Mucosa of stomach (tissue), 1 donor: ENCODE measurements around the gene PHF21A.

ENCODE experiments used
- H3K27me3 ChIP-seq: one replicate; pipeline ENCODE4 v1.7.0; 2013; ENCODE audit warnings: mild to moderate bottlenecking, low read length; ENCODE audit not compliant: control insufficient read depth, insufficient read depth
- H3K36me3 ChIP-seq: one replicate; pipeline ENCODE4 v1.7.0; 2013; ENCODE audit warnings: low read length; ENCODE audit not compliant: control insufficient read depth, insufficient read depth
- H3K4me1 ChIP-seq: one replicate; pipeline ENCODE4 v1.7.0; 2013; ENCODE audit warnings: mild to moderate bottlenecking, low read length; ENCODE audit not compliant: control insufficient read depth, insufficient read depth
- H3K4me3 ChIP-seq: one replicate; pipeline ENCODE4 v1.7.0; 2013; ENCODE audit warnings: low read length
- H3K9ac ChIP-seq: one replicate; pipeline ENCODE4 v1.7.0; 2013; ENCODE audit warnings: mild to moderate bottlenecking, low read length, moderate library complexity
- H3K9me3 ChIP-seq: one replicate; pipeline ENCODE4 v1.7.0; 2013; ENCODE audit warnings: mild to moderate bottlenecking, low read length, moderate library complexity; ENCODE audit not compliant: control insufficient read depth
- donor health status: Pancreatic carcinoma.

PHF21A gene

DNA sequence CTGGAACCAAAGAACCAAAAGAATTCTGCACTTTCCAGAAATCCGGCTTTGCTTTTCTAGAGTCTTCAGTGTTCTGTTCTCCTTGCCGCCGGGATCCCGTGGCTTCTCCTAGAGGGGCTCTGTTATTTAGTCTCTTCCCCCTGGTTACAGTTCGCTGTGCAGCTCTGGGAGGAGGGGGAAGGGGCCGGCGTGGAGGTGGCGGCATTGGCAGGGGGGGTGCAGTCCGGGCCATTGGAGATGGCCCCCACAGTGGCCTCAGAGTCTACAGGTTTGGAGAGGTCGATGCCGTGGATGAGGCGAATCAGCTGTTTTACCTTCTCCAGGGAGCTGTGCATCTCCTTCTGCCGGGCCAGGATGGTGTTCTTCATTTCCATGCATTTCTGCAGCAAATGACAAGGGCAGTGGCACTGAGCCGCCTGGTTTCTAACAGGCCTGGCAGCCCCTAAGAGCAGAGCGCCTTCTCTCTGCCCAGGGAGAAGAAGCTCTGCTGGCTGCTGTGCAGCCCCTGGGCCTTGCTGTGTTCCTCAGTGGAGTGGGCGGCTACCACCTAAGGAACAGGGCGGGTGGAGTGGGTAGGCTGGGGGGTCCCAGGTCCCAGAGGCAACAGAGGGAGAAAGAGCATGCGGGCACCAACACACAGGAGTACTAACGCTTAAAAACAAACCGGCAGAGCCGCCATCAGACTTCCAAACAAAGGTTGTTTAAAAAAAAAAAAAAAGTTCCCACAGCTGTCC, 187.2 kb downstream of the PHF21A start:
- H3K4me1 ChIP-seq: peaks cover 11% of the 10 kb centered on the region
- peaks cover 12% of the 10 kb centered on the region for H3K36me3 ChIP-seq
- H3K4me3 ChIP-seq: no peak overlapping the region
- H3K9me3 ChIP-seq: no peaks in the 10 kb centered on the region
- H3K9ac ChIP-seq: no peak overlapping the region
- H3K27me3 ChIP-seq: no peaks in the 10 kb centered on the region

DNA sequence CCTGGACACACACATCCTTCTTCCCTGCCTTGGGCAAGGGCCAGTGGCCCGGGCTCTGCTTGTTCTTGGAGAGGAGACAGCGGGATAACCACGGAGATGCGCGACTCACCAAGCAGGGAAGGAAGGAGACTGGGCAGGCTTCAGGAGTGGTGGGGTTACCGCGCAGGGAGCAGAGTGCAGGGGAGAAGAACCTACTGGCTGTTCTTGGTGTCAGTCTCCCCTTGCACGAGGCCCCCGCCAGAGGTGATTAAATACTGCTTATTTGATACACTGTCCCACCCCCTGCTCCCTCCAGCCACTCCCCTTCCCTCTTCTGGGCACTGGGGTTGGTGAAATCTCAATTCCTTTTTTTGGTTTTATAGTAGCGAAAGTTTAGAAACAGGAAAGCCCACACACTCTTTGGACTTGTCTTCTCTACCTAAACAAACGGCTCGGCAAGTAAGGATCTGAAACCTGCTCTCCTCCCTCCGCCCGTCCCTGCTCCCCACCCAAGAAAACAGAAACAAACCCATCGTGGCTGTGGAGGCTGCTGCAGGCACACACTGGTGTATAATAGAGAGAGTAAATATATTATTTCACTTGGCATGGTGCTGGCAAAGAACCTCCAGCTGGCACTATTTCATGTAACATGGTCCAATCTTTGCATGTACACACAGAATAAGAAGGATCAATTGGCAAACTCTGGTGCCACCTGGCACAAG, 188.0 kb downstream of the PHF21A start:
- H3K27me3 ChIP-seq: no peaks in the 10 kb centered on the region
- no peak overlapping the region for H3K4me3 ChIP-seq
- H3K9ac ChIP-seq: no peak overlapping the region
- H3K4me1 ChIP-seq: peaks cover 11% of the 10 kb centered on the region
- H3K36me3 ChIP-seq: peaks cover 12% of the 10 kb centered on the region
- H3K9me3 ChIP-seq: no peaks in the 10 kb centered on the region

GRCh38 chr11:45932217-45932616, 189.0 kb downstream of the PHF21A start:
- Histone ChIP-seq H3K27me3 (no peaks in the 10 kb centered on the region), H3K9me3 (no peaks in the 10 kb centered on the region), H3K4me1 (peaks cover 11% of the 10 kb centered on the region), H3K9ac (no peak overlapping the region), H3K36me3 (peaks cover 8% of the 10 kb centered on the region), H3K4me3 (no peak overlapping the region)

- H3K9ac ChIP-seq: no peak overlapping the region
- peaks cover 11% of the 10 kb centered on the region for H3K4me1 ChIP-seq
- no peaks in the 10 kb centered on the region for H3K27me3 ChIP-seq
- peaks cover 8% of the 10 kb centered on the region for H3K36me3 ChIP-seq
- H3K4me3 ChIP-seq: no peak overlapping the region
- no peaks in the 10 kb centered on the region for H3K9me3 ChIP-seq
Measured at GRCh38 chr11:45931739-45932138, 189.5 kb downstream of the PHF21A start.

GRCh38 chr11:45930951-45931570, 190.2 kb downstream of the PHF21A start:
- H3K9ac ChIP-seq: no peak overlapping the region
- H3K4me1 ChIP-seq: peaks cover 11% of the 10 kb centered on the region
- no peaks in the 10 kb centered on the region for H3K9me3 ChIP-seq
- H3K36me3 ChIP-seq: peaks cover 8% of the 10 kb centered on the region
- H3K27me3 ChIP-seq: no peaks in the 10 kb centered on the region
- no peak overlapping the region for H3K4me3 ChIP-seq

- no peaks in the 10 kb centered on the region for H3K9me3 ChIP-seq
- H3K27me3 ChIP-seq: no peaks in the 10 kb centered on the region
- H3K9ac ChIP-seq: no peak overlapping the region
- H3K4me3 ChIP-seq: no peak overlapping the region
- H3K36me3 ChIP-seq: peaks cover 6% of the 10 kb centered on the region
- peaks cover 11% of the 10 kb centered on the region for H3K4me1 ChIP-seq
Measured at GRCh38 chr11:45930031-45930794, 191.0 kb downstream of the PHF21A start.

DNA sequence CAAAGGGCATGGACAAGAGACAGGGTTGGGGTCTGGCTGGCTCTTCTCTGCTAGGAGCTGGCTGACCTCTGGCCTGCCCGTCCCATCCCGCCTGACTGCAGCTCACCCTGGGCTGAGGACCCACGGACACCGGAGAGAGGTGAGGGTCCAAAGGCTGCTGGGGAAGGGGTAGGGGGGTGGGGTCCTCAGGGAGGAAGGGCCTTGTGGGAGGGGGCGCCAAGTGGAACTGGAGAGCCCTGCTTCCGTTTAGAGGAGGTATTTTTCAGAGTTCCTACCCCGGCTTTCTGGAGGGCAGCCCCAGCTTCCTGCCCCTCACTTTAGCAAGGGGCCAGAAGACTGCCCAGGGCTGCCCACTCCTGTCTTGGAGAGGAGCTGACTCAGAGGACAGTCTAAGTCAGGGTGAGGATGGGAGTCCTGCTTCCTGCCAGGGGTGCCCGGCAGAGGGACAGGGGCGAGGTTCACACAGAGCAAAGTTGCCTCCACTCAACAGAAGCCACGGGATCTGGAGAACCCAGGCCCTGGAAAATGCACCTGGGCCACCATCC, 191.7 kb downstream of the PHF21A start:
- no peaks in the 10 kb centered on the region for H3K27me3 ChIP-seq

GRCh38 chr11:45928535-45929215, 192.6 kb downstream of the PHF21A start:
- Histone ChIP-seq H3K4me3 (no peak overlapping the region), H3K9ac (no peak overlapping the region), H3K9me3 (no peaks in the 10 kb centered on the region), H3K4me1 (peaks cover 11% of the 10 kb centered on the region), H3K36me3 (no peaks in the 10 kb centered on the region), H3K27me3 (no peaks in the 10 kb centered on the region)

More for the DNA sequence above, 191.7 kb downstream of the PHF21A start:
- Histone ChIP-seq H3K4me3 (no peak overlapping the region), H3K36me3 (no peaks in the 10 kb centered on the region), H3K9ac (no peak overlapping the region), H3K9me3 (no peaks in the 10 kb centered on the region), H3K4me1 (peaks cover 11% of the 10 kb centered on the region)

DNA sequence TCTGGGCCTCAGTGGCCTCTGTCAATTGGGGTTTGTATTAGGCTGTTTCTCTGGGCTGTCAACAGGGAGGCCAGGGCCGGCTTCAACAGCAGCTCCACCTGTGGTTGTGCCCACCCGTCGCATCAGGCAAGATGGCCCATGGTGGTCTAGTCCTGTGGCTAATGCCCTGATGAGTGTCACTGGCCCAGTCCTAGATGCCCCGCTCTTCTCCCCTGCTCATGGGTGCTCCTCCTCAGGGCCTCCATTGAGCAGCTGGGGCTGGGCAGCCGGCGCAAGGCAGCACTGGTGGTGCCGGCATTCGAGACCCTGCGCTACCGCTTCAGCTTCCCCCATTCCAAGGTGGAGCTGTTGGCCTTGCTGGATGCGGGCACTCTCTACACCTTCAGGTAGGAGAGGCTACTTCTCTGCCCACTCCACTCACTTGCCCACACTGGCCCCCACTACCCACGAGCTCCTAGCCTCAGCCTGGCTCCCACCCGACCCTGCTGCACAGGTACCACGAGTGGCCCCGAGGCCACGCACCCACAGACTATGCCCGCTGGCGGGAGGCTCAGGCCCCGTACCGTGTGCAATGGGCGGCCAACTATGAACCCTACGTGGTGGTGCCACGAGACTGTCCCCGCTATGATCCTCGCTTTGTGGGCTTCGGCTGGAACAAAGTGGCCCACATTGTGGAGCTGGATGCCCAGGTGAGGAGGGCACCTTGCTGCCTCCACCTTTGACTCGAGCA, 193.4 kb downstream of the PHF21A start:
- Histone ChIP-seq H3K27me3 (peaks cover 7% of the 10 kb centered on the region), H3K4me3 (no peak overlapping the region), H3K36me3 (no peaks in the 10 kb centered on the region), H3K4me1 (peaks cover 11% of the 10 kb centered on the region), H3K9ac (no peak overlapping the region), H3K9me3 (no peaks in the 10 kb centered on the region)

- H3K27me3 ChIP-seq: peaks cover 12% of the 10 kb centered on the region
- H3K4me1 ChIP-seq: peaks cover 11% of the 10 kb centered on the region
- no peaks in the 10 kb centered on the region for H3K9me3 ChIP-seq
- H3K9ac ChIP-seq: no peak overlapping the region
- H3K4me3 ChIP-seq: no peak overlapping the region
- H3K36me3 ChIP-seq: no peaks in the 10 kb centered on the region
Measured at GRCh38 chr11:45927332-45927683, 193.9 kb downstream of the PHF21A start.
